Psoas muscle (tissue), 8 donors: ENCODE data around the gene TLN1. TPM values are rescaled to one million over a fixed set of nuclear protein-coding genes. Genes with fewer than 3 reads are reported as not detected.
A peak's percentile ranks its signal among the peaks of the same experiment; 100 is the strongest.

Source experiments
- ATAC-seq, 4 donors: fragments of 200-7000 bp; cut with Tn5 transposase; one replicate each; pipeline ENCODE4 v1.9.1; 2020; ENCODE audit warnings: moderate library complexity in 3 of 4, mild to moderate bottlenecking in 2 of 4
- DNase-seq, 2 donors: peaks; one replicate each; pipeline ENCODE4 v3.0.0-alpha.2; 2020
- H3K27ac ChIP-seq: fragments of 200-600 bp; one replicate; pipeline ENCODE4 v1.8.0; 2022
- H3K27me3 ChIP-seq, 3 donors: fragments of 200-600 bp in 1 of 3; one replicate each; pipeline versions ENCODE4 v1.6.1 to v1.8.0; 2013 to 2022; ENCODE audit warnings: low read length in 2 of 3, mild to moderate bottlenecking in 2 of 3, moderate library complexity in 1 of 3; ENCODE audit not compliant: insufficient read depth in 3 of 3
- H3K36me3 ChIP-seq, 2 donors: fragments of 200-600 bp in 1 of 2; one replicate each; pipeline versions ENCODE4 v1.6.1 to v1.8.0; 2013 to 2022; ENCODE audit warnings: low read depth in 1 of 2, mild to moderate bottlenecking in 1 of 2, moderate library complexity in 1 of 2; ENCODE audit not compliant: insufficient read depth in 1 of 2
- H3K4me1 ChIP-seq: fragments of 200-600 bp; one replicate; pipeline ENCODE4 v1.8.0; 2022
- H3K4me3 ChIP-seq: fragments of 200-600 bp; one replicate; pipeline ENCODE4 v1.8.0; 2022; ENCODE audit warnings: mild to moderate bottlenecking
- H3K9me3 ChIP-seq: fragments of 200-600 bp; one replicate; pipeline ENCODE4 v1.8.0; 2022
- CTCF ChIP-seq: fragments of 200-600 bp; IDR thresholded peaks from one replicate; pipeline ENCODE4 v1.8.0; 2022; ENCODE audit warnings: antibody characterized with exemption
- WGBS, 3 donors: extraction: QIAGEN DNeasy Blood & Tissue Kit; methylation state at CpG; one replicate each; pipeline versions ENCODE4 v1.1.6 to v1.1.7; 2013; 5-methylcytosine and 5-hydroxymethylcytosine counted together
- intact Hi-C, 2 donors: fragments of 100-400 bp; cut with DNase I; formaldehyde crosslinking; loops; one replicate each; pipeline versions ENCODE4 v1.11.0 to v1.14.2; 2022
- polyA plus RNA-seq, 3 donors: library from polyadenylated mRNA; stranded (reverse); fragments of 200-250 nt; gene quantifications; one replicate each; pipeline ENCODE4 v1.2.3, GENCODE V29; 2013
- total RNA-seq, 4 donors: library from RNA; stranded (reverse); fragmentation: NEBNext Ultra II Directional in 2 of 4; extraction: Animal tissue kit (Norgen Biotek cat#: 25700) in 2 of 4; gene quantifications; one replicate each; pipeline versions ENCODE4 v1.2.1 to v1.2.4, GENCODE V29; 2021 to 2023
- donor health status: healthy with polysubstance abuse.
- donor health status: DM: no; HTN: no; CAD: no; lungs with moderate emphysema.
- donor health status: Bipolar disorder and iron deficiency.
- donor health status: healthy.
- donor health status: DM: yes; HTN: yes; CAD: no.
- donor health status: DM: no; HTN: no; CAD: no.
- donor health status: DM: no; HTN: no; CAD: no.
- donor health status: DM: yes; HTN: yes; CAD: no.

Gene TLN1
- total and polyA plus RNA-seq, 7 donors = 88.2 to 320 (median 150) TPM

GRCh38 chr9:35731415-35732184 lies 395 bp downstream of the TLN1 start:
- Histone ChIP-seq H3K4me1 (peaks cover 54% of the 10 kb centered on the region), H3K4me3 (peak overlapping the region; percentile 82), H3K27ac (peak overlapping the region; percentile 98), H3K27me3 (no peaks in the 10 kb centered on the region), H3K36me3 (peaks cover 0 to 35% of the 10 kb centered on the region in 2 donors), H3K9me3 (no peaks in the 10 kb centered on the region)
- intact Hi-C loops = loop anchor here (2.0 kb wide), 1 partner anchor 73 kb away; the partner anchor contains the start of genes CCDC107 (in 2 of the 2) and RMRP (in 2 of the 2)
- TF ChIP-seq CTCF = no peak
- WGBS, 3 donors = 0 to 1% (median 1%) methylated on average over 44 to 47 of the region's 47 CpGs
- DNase-seq (no peak), ATAC-seq (no peak)

GRCh38 chr9:35730486-35730854 lies 1.5 kb downstream of the TLN1 start:
- ATAC-seq = no peak
- Histone ChIP-seq H3K9me3 (no peaks in the 10 kb centered on the region), H3K27ac (peak overlapping the region; percentile 98), H3K4me3 (peak overlapping the region; percentile 82), H3K27me3 (no peaks in the 10 kb centered on the region), H3K36me3 (peaks cover 0 to 34% of the 10 kb centered on the region in 2 donors), H3K4me1 (peaks cover 56% of the 10 kb centered on the region)
- 70 to 85% (median 73%) methylated on average over 2 of the region's 2 CpGs for WGBS, 3 donors
- no peak for TF ChIP-seq CTCF
- no peak for DNase-seq
- intact Hi-C loops = loop anchor here (2.0 kb wide), 1 partner anchor 72 kb away; the partner anchor contains the start of genes CCDC107 (in 2 of the 2) and RMRP (in 2 of the 2)

- DNase-seq (peak; percentile 56 to 73), ATAC-seq (peak; percentile 16 to 31 (median 22))
- peak; percentile 52 for TF ChIP-seq CTCF
- Histone ChIP-seq H3K4me3 (peak overlapping the region; percentile 82), H3K4me1 (peaks cover 56% of the 10 kb centered on the region), H3K9me3 (no peaks in the 10 kb centered on the region), H3K27me3 (no peaks in the 10 kb centered on the region), H3K27ac (peak overlapping the region; percentile 98), H3K36me3 (peaks cover 1 to 34% of the 10 kb centered on the region in 2 donors)
- WGBS, 3 donors = 35 to 45% (median 37%) methylated on average over 6 of the region's 6 CpGs
- intact Hi-C loops = loop anchor here (2.0 kb wide), 2 partner anchors 39 to 71 kb away; partner anchors contain the start of genes CCDC107 (in 2 of the 2) and RMRP (in 2 of the 2)
Observed at GRCh38 chr9:35729700-35730485, 2.1 kb downstream of the TLN1 start.

GRCh38 chr9:35729101-35729500 lies 2.9 kb downstream of the TLN1 start:
- 51 to 65% (median 52%) methylated on average over 3 of the region's 3 CpGs for WGBS, 3 donors
- Histone ChIP-seq H3K4me3 (peak overlapping the region; percentile 82), H3K9me3 (no peaks in the 10 kb centered on the region), H3K4me1 (peaks cover 56% of the 10 kb centered on the region), H3K27ac (peak overlapping the region; percentile 98), H3K36me3 (peaks cover 9 to 34% of the 10 kb centered on the region in 2 donors), H3K27me3 (no peaks in the 10 kb centered on the region)
- ATAC-seq (no peak), DNase-seq (no peak)
- TF ChIP-seq CTCF = no peak
- intact Hi-C loops = loop anchor here (2.0 kb wide), 1 partner anchor 38 kb away; no protein-coding TSS in a partner anchor
